Trophoblast cell (in vitro differentiated cells and primary cell): ENCODE results near the gene FAM3A.
A peak's percentile ranks its signal among the peaks of the same experiment; 100 is the strongest.
"Not testable (repeated sequence)": the region's sequence is repeated elsewhere in the genome, so short reads cannot be mapped to it uniquely, and the experiment has no call there.

Source experiments
- DNase-seq, 2 donors: peaks; one replicate each; pipeline ENCODE4 v3.0.0-alpha.2; 2016
- H2AFZ ChIP-seq: 2 replicates; pipeline ENCODE4 v1.6.1; 2013; ENCODE audit warnings: low read length, moderate library complexity, mild to moderate bottlenecking; ENCODE audit not compliant: insufficient read depth, poor library complexity
- H2AK5ac ChIP-seq: 2 replicates; pipeline ENCODE4 v1.6.1; 2013; ENCODE audit warnings: mild to moderate bottlenecking, low read length
- H2BK120ac ChIP-seq: 2 replicates; pipeline ENCODE4 v1.6.1; 2013; ENCODE audit warnings: low read length, mild to moderate bottlenecking, moderate library complexity; ENCODE audit not compliant: insufficient read depth, poor library complexity
- H2BK12ac ChIP-seq: 2 replicates; pipeline ENCODE4 v1.6.1; 2013; ENCODE audit warnings: mild to moderate bottlenecking, low read length, moderate library complexity
- H2BK5ac ChIP-seq: 2 replicates; pipeline ENCODE4 v1.6.1; 2013; ENCODE audit warnings: low read length, low read depth, moderate library complexity, mild to moderate bottlenecking; ENCODE audit not compliant: poor library complexity
- H3K14ac ChIP-seq: 2 replicates; pipeline ENCODE4 v1.6.1; 2013; ENCODE audit warnings: mild to moderate bottlenecking, low read length
- H3K18ac ChIP-seq: 2 replicates; pipeline ENCODE4 v1.6.1; 2013; ENCODE audit warnings: mild to moderate bottlenecking, low read length
- H3K23ac ChIP-seq: 2 replicates; pipeline ENCODE4 v1.6.1; 2013; ENCODE audit warnings: low read length
- H3K27ac ChIP-seq: 2 replicates; pipeline ENCODE4 v1.5.1; 2013; ENCODE audit warnings: low read depth, mild to moderate bottlenecking, inconsistent platforms, low read length, moderate library complexity
- H3K27me3 ChIP-seq: 2 replicates; pipeline ENCODE4 v1.6.1; 2013; ENCODE audit warnings: inconsistent platforms, mild to moderate bottlenecking, low read length, moderate library complexity; ENCODE audit not compliant: insufficient read depth
- H3K36me3 ChIP-seq, 2 experiments: 1 replicate in 1 of 2; 2 replicates in 1 of 2; pipeline ENCODE4 v1.6.1; 2013; ENCODE audit warnings: low read length in 2 of 2, mild to moderate bottlenecking in 2 of 2, moderate library complexity in 1 of 2; ENCODE audit not compliant: insufficient read depth in 2 of 2, control insufficient read depth in 1 of 2
- H3K4ac ChIP-seq: 2 replicates; pipeline ENCODE4 v1.6.1; 2013; ENCODE audit warnings: low read depth, mild to moderate bottlenecking, low read length, moderate library complexity
- H3K4me1 ChIP-seq, 2 experiments: 1 replicate in 1 of 2; 2 replicates in 1 of 2; pipeline ENCODE4 v1.6.1; 2013; ENCODE audit warnings: low read length in 2 of 2, mild to moderate bottlenecking in 2 of 2, moderate library complexity in 1 of 2; ENCODE audit not compliant: insufficient read depth in 2 of 2, control insufficient read depth in 1 of 2
- H3K4me2 ChIP-seq: 2 replicates; pipeline ENCODE4 v1.6.1; 2013; ENCODE audit warnings: inconsistent platforms, mild to moderate bottlenecking, low read length, moderate library complexity
- H3K4me3 ChIP-seq: 2 replicates; pipeline ENCODE4 v1.5.1; 2013; ENCODE audit warnings: mild to moderate bottlenecking, low read depth, low read length, inconsistent platforms
- H3K79me1 ChIP-seq: one replicate; pipeline ENCODE4 v1.6.1; 2013; ENCODE audit warnings: low read length
- H3K79me2 ChIP-seq: 2 replicates; pipeline ENCODE4 v1.6.1; 2013; ENCODE audit warnings: low read length, mild to moderate bottlenecking; ENCODE audit not compliant: control insufficient read depth, insufficient read depth, poor library complexity
- H3K9ac ChIP-seq: 2 replicates; pipeline ENCODE4 v1.6.1; 2013; ENCODE audit warnings: mild to moderate bottlenecking, low read length
- H3K9me3 ChIP-seq: 2 replicates; pipeline ENCODE4 v1.6.1; 2013; ENCODE audit warnings: low read depth, mild to moderate bottlenecking, control low read depth, inconsistent platforms, low read length; ENCODE audit not compliant: insufficient read depth
- H4K12ac ChIP-seq: 2 replicates; pipeline ENCODE4 v1.6.1; 2013; ENCODE audit warnings: low read depth, mild to moderate bottlenecking, low read length, moderate library complexity
- H4K8ac ChIP-seq: 2 replicates; pipeline ENCODE4 v1.6.1; 2013; ENCODE audit warnings: low read depth, mild to moderate bottlenecking, low read length, moderate library complexity
- H4K91ac ChIP-seq: one replicate; pipeline ENCODE4 v1.6.1; 2013; ENCODE audit warnings: low read depth, mild to moderate bottlenecking, low read length, moderate library complexity
- WGBS: extraction: QIAGEN DNeasy Blood & Tissue Kit; methylation state at CpG from one replicate; pipeline ENCODE4 v1.1.7; 2013; ENCODE audit warnings: missing lambda C conversion rate; ENCODE audit not compliant: insufficient read length, insufficient coverage; ENCODE audit errors: extremely low coverage; 5-methylcytosine and 5-hydroxymethylcytosine counted together

Gene FAM3A

GRCh38 chrX:154501423-154501822, 14.6 kb downstream of the FAM3A start:
- not testable (repeated sequence) for H3K9me3 ChIP-seq, H2BK12ac ChIP-seq, H3K14ac ChIP-seq, H4K8ac ChIP-seq, H3K27ac ChIP-seq, H3K4me2 ChIP-seq, H3K79me2 ChIP-seq, H3K36me3 ChIP-seq, H3K4ac ChIP-seq, H3K4me1 ChIP-seq, H2AFZ ChIP-seq, H3K23ac ChIP-seq, H3K18ac ChIP-seq, H4K12ac ChIP-seq, H3K4me3 ChIP-seq, H3K27me3 ChIP-seq, H2AK5ac ChIP-seq, H2BK120ac ChIP-seq, H3K9ac ChIP-seq, H2BK5ac ChIP-seq, H4K91ac ChIP-seq
- H3K79me1 ChIP-seq, result peaks cover 10% of the 10 kb centered on the region
- DNase-seq, result peak in 1 of 2 donors; percentile 43
- WGBS, result no CpG with 5 or more reads among the region's 7 CpGs

GRCh38 chrX:154496591-154497137, 19.4 kb downstream of the FAM3A start:
- not testable (repeated sequence) for H4K8ac ChIP-seq, H2AK5ac ChIP-seq, H3K79me2 ChIP-seq, H3K18ac ChIP-seq, H3K36me3 ChIP-seq, H3K79me1 ChIP-seq, H3K9me3 ChIP-seq, H4K12ac ChIP-seq, H4K91ac ChIP-seq, H2BK5ac ChIP-seq, H2BK120ac ChIP-seq, H3K23ac ChIP-seq, DNase-seq, H2BK12ac ChIP-seq, H2AFZ ChIP-seq, H3K9ac ChIP-seq, H3K4me3 ChIP-seq, H3K27me3 ChIP-seq, H3K4me1 ChIP-seq, H3K4ac ChIP-seq, H3K14ac ChIP-seq, H3K4me2 ChIP-seq, H3K27ac ChIP-seq
- WGBS, result no CpG with 5 or more reads among the region's 4 CpGs

GRCh38 chrX:154495472-154495922, 20.5 kb downstream of the FAM3A start:
- Histone ChIP-seq H2AK5ac (no peak overlapping the region), H3K27ac (no peak overlapping the region), H3K79me1 (peaks cover 5% of the 10 kb centered on the region), H3K9me3 (no peaks in the 10 kb centered on the region), H2AFZ (no peak overlapping the region), H3K36me3 (no peaks in the 10 kb centered on the region), H2BK120ac (no peak overlapping the region), H2BK12ac (no peak overlapping the region), H4K8ac (no peak overlapping the region), H3K79me2 (no peaks in the 10 kb centered on the region), H4K91ac (no peak overlapping the region), H3K23ac (no peak overlapping the region), H3K18ac (no peak overlapping the region), H4K12ac (no peak overlapping the region), H3K14ac (no peak overlapping the region), H3K4me3 (no peak overlapping the region), H3K4ac (no peak overlapping the region), H3K27me3 (no peaks in the 10 kb centered on the region), H3K4me1 (no peaks in the 10 kb centered on the region), H3K4me2 (no peak overlapping the region), H2BK5ac (no peak overlapping the region), H3K9ac (no peak overlapping the region)
- no peak for DNase-seq
- WGBS, result no CpG with 5 or more reads among the region's 6 CpGs

- no CpG with 5 or more reads among the region's 3 CpGs for WGBS
Observed at GRCh38 chrX:154494715-154495114, 21.3 kb downstream of the FAM3A start.

More at GRCh38 chrX:154494715-154495114, 21.3 kb downstream of the FAM3A start:
- Histone ChIP-seq H2BK5ac (no peak overlapping the region), H4K12ac (no peak overlapping the region), H3K4me1 (peaks cover 0 to 2% of the 10 kb centered on the region in 2 experiments), H2BK12ac (no peak overlapping the region), H2AK5ac (no peak overlapping the region), H3K27ac (no peak overlapping the region), H3K4ac (no peak overlapping the region), H3K27me3 (no peaks in the 10 kb centered on the region), H3K14ac (no peak overlapping the region), H3K79me1 (peaks cover 10% of the 10 kb centered on the region), H3K9me3 (no peaks in the 10 kb centered on the region), H4K91ac (no peak overlapping the region), H3K23ac (no peak overlapping the region), H3K18ac (no peak overlapping the region), H4K8ac (no peak overlapping the region), H3K79me2 (peaks cover 4% of the 10 kb centered on the region), H2AFZ (no peak overlapping the region), H2BK120ac (no peak overlapping the region), H3K36me3 (no peaks in the 10 kb centered on the region), H3K4me2 (no peak overlapping the region), H3K4me3 (no peak overlapping the region), H3K9ac (no peak overlapping the region)
- DNase-seq, result no peak
